ENCODE results near the gene CENPT. TPM values are rescaled to one million over a fixed set of nuclear protein-coding genes. Genes with fewer than 3 reads are reported as not detected.

The CENPT gene
- total and polyA plus RNA-seq, 2 of the 13 experiments (the other 11 are each of a cell fraction or from before 2014, with no cell fraction given), result 40.9 to 43.3 TPM

DNA sequence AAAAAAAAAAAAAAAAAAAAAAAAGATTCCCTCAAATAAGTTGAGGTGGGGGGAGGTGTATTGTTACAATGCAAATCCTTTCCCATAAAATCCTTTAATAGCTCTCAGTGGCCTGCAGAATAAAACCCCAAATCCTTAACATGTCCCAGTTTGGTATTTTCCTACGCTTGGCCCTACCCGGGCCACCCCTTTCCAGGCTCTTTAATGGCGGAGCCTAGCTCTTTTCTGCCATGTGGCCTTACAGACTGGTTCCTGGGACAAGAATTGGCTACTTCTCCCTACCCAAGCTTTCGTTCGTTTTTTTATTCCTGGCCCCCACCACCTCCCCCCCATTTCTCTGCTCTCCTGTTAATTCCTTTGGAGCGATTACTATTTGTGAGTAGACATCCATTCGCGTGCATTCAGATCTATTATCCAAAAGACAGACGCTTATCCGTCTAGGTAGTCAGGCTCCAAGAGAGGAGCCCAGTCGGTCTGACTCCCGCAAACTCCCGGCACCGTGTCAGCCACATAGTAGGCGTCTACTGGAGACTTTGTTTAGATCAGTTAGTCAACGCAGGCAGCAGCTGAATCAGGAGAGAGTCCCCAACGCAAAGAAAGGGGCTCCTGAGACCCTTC is 6.2 kb downstream of the CENPT start (continued):
- TF ChIP-seq, protein P1, sequence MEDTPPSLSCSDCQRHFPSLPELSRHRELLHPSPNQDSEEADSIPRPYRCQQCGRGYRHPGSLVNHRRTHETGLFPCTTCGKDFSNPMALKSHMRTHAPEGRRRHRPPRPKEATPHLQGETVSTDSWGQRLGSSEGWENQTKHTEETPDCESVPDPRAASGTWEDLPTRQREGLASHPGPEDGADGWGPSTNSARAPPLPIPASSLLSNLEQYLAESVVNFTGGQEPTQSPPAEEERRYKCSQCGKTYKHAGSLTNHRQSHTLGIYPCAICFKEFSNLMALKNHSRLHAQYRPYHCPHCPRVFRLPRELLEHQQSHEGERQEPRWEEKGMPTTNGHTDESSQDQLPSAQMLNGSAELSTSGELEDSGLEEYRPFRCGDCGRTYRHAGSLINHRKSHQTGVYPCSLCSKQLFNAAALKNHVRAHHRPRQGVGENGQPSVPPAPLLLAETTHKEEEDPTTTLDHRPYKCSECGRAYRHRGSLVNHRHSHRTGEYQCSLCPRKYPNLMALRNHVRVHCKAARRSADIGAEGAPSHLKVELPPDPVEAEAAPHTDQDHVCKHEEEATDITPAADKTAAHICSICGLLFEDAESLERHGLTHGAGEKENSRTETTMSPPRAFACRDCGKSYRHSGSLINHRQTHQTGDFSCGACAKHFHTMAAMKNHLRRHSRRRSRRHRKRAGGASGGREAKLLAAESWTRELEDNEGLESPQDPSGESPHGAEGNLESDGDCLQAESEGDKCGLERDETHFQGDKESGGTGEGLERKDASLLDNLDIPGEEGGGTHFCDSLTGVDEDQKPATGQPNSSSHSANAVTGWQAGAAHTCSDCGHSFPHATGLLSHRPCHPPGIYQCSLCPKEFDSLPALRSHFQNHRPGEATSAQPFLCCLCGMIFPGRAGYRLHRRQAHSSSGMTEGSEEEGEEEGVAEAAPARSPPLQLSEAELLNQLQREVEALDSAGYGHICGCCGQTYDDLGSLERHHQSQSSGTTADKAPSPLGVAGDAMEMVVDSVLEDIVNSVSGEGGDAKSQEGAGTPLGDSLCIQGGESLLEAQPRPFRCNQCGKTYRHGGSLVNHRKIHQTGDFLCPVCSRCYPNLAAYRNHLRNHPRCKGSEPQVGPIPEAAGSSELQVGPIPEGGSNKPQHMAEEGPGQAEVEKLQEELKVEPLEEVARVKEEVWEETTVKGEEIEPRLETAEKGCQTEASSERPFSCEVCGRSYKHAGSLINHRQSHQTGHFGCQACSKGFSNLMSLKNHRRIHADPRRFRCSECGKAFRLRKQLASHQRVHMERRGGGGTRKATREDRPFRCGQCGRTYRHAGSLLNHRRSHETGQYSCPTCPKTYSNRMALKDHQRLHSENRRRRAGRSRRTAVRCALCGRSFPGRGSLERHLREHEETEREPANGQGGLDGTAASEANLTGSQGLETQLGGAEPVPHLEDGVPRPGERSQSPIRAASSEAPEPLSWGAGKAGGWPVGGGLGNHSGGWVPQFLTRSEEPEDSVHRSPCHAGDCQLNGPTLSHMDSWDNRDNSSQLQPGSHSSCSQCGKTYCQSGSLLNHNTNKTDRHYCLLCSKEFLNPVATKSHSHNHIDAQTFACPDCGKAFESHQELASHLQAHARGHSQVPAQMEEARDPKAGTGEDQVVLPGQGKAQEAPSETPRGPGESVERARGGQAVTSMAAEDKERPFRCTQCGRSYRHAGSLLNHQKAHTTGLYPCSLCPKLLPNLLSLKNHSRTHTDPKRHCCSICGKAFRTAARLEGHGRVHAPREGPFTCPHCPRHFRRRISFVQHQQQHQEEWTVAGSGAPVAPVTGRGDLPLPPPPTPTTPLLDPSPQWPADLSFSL (CRISPR knock-in tag; IDR thresholded peaks at IDR 0.05), result 0 out of 2 replicates have a peak, but pooled peaks have one; percentile 19
- TF ChIP-seq ZNF224 (CRISPR knock-in tag; IDR thresholded peaks at IDR 0.05) (no peak), HES4 (CRISPR knock-in tag; IDR thresholded peaks at IDR 0.05; ENCODE audit: borderline replicate concordance) (no peak), ZNF607 (CRISPR knock-in tag; IDR thresholded peaks at IDR 0.05; ENCODE audit: borderline replicate concordance) (peak; percentile 79; the same call in 1 of the 2 replicates), NFIC (IDR thresholded peaks at IDR 0.05; ENCODE audit: low read length) (no peak), ZNF569 (CRISPR knock-in tag; IDR thresholded peaks at IDR 0.05; ENCODE audit: borderline replicate concordance) (0 out of 2 replicates have a peak, but pooled peaks have one; percentile 29), ZNF382 (CRISPR knock-in tag; IDR thresholded peaks at IDR 0.05; ENCODE audit: borderline replicate concordance) (no peak), CEBPG (CRISPR knock-in tag; IDR thresholded peaks at IDR 0.05) (no peak), HMG20A (CRISPR knock-in tag; IDR thresholded peaks at IDR 0.05; ENCODE audit: borderline replicate concordance) (no peak)
- TF ChIP-seq, protein P2, sequence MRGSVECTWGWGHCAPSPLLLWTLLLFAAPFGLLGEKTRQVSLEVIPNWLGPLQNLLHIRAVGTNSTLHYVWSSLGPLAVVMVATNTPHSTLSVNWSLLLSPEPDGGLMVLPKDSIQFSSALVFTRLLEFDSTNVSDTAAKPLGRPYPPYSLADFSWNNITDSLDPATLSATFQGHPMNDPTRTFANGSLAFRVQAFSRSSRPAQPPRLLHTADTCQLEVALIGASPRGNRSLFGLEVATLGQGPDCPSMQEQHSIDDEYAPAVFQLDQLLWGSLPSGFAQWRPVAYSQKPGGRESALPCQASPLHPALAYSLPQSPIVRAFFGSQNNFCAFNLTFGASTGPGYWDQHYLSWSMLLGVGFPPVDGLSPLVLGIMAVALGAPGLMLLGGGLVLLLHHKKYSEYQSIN (CRISPR knock-in tag; IDR thresholded peaks at IDR 0.05; ENCODE audit: borderline replicate concordance), result no peak
- TF ChIP-seq, protein P3, sequence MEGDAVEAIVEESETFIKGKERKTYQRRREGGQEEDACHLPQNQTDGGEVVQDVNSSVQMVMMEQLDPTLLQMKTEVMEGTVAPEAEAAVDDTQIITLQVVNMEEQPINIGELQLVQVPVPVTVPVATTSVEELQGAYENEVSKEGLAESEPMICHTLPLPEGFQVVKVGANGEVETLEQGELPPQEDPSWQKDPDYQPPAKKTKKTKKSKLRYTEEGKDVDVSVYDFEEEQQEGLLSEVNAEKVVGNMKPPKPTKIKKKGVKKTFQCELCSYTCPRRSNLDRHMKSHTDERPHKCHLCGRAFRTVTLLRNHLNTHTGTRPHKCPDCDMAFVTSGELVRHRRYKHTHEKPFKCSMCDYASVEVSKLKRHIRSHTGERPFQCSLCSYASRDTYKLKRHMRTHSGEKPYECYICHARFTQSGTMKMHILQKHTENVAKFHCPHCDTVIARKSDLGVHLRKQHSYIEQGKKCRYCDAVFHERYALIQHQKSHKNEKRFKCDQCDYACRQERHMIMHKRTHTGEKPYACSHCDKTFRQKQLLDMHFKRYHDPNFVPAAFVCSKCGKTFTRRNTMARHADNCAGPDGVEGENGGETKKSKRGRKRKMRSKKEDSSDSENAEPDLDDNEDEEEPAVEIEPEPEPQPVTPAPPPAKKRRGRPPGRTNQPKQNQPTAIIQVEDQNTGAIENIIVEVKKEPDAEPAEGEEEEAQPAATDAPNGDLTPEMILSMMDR (CRISPR knock-in tag; IDR thresholded peaks at IDR 0.05), result no peak
